Fibroblast of peridontal ligament (primary cell): ENCODE measurements around the gene LURAP1L.

Source experiments
- DNase-seq: peaks from one replicate; pipeline ENCODE4 v3.0.0-alpha.2; 2010; ENCODE audit errors: extremely low read depth

The LURAP1L gene

GRCh38 chr9:12776513-12777055 is 1.8 kb downstream of the LURAP1L start:
- DNase-seq = peak; percentile 60

- peak; percentile 31 for DNase-seq
Observed at GRCh38 chr9:12777121-12778022, 2.6 kb downstream of the LURAP1L start.

GRCh38 chr9:12778389-12778788 is 3.6 kb downstream of the LURAP1L start:
- no peak for DNase-seq

GRCh38 chr9:12781226-12781733 is 6.5 kb downstream of the LURAP1L start:
- no peak for DNase-seq

- no peak for DNase-seq
Observed at GRCh38 chr9:12783767-12784460, 9.1 kb downstream of the LURAP1L start.

GRCh38 chr9:12784461-12785259 is 9.8 kb downstream of the LURAP1L start:
- peak; percentile 77 for DNase-seq

GRCh38 chr9:12785260-12785770 is 10.5 kb downstream of the LURAP1L start:
- DNase-seq = no peak

GRCh38 chr9:12785941-12786340 is 11.1 kb downstream of the LURAP1L start:
- DNase-seq = no peak

- peak; percentile 41 for DNase-seq
Observed at GRCh38 chr9:12790001-12790400, 15.2 kb downstream of the LURAP1L start.

GRCh38 chr9:12790883-12791282 is 16.1 kb downstream of the LURAP1L start:
- DNase-seq = no peak

GRCh38 chr9:12794101-12794799 is 19.4 kb downstream of the LURAP1L start:
- peak; percentile 83 for DNase-seq

- no peak for DNase-seq
Observed at GRCh38 chr9:12796601-12797000, 21.8 kb downstream of the LURAP1L start.

GRCh38 chr9:12797037-12797436 is 22.2 kb downstream of the LURAP1L start:
- no peak for DNase-seq

GRCh38 chr9:12798066-12798770 is 23.4 kb downstream of the LURAP1L start:
- no peak for DNase-seq

- DNase-seq = no peak
Observed at GRCh38 chr9:12801187-12801586, 26.4 kb downstream of the LURAP1L start.

GRCh38 chr9:12801663-12802062 is 26.8 kb downstream of the LURAP1L start:
- DNase-seq = no peak

GRCh38 chr9:12802093-12802492 is 27.3 kb downstream of the LURAP1L start:
- no peak for DNase-seq

- no peak for DNase-seq
Observed at GRCh38 chr9:12808569-12808968, 33.7 kb downstream of the LURAP1L start.

- no peak for DNase-seq
Observed at GRCh38 chr9:12809720-12810119, 34.9 kb downstream of the LURAP1L start.

- no peak for DNase-seq
Observed at GRCh38 chr9:12811935-12812334, 37.1 kb downstream of the LURAP1L start.
